ENCODE data around the gene COL10A1. TPM values are rescaled to one million over a fixed set of nuclear protein-coding genes. Genes with fewer than 3 reads are reported as not detected.

COL10A1 gene
- total RNA-seq (2012; rRNA removed) = 15.5 TPM in 1 of 2 replicates, not detected in the other

DNA sequence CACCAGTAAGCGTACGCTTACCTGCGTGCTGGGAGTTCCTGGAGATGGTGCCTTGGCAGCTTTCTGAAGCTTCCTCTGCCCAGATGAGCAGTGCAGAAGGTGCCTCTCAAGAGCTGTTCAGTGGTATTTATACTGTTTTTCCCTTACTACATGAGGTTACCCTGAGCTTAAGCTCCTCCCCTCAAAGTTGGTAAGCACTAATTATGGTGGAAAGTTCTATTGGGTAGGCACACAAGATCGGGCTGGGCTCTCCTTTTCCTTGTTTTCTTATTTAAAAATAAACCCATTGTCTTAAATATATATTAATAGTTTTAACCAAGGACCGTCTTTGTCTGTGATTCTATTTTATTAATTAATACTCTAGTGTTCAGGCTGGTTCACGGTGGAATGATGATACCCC lies at the start of gene COL10A1:
TSS of gene COL10A1 (minus strand) at position 101 of the 400 bp plus-strand sequence. CDS start 640 bp downstream, outside the sequence.
- no peak within 1 kb of the TSS for H3K4me3 ChIP-seq (ENCODE audit: low read length)
- H3K27me3 ChIP-seq (ENCODE audit: control insufficient read depth, insufficient read depth, low read length) = no peaks in the 10 kb centered on the region
- no peaks in the 10 kb centered on the region for H3K9me3 ChIP-seq (replicated peaks; ENCODE audit: low read length)
- no peak within 1 kb of the TSS for H3K4me2 ChIP-seq (ENCODE audit: low read length)
- no peaks in the 10 kb centered on the region for H3K36me3 ChIP-seq (ENCODE audit: insufficient read depth, low read length)
- H3K4me1 ChIP-seq (ENCODE audit: control insufficient read depth, insufficient read depth, low read length) = peaks cover 6% of the 10 kb centered on the region
- H3K9ac ChIP-seq (ENCODE audit: low read depth, low read length) = no peak within 1 kb of the TSS

DNA sequence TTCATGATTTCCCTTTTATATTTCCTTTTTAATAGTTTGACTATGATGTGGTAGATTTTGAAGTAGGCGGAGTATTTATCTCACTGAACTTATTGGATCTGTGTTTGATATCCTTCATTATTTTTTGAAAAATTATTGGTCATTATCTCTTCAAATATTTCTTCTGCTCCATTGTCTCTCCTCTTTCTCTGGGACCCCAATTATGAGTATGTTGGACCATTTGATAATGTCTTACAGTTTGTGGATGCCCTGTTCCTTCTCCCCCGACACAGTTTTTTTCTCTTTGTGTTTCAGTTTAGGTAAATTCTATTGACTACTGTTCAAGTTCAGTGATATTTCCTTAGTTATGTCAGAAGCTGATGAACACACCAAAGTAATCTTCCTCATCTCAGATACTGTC lies 49.4 kb upstream of the COL10A1 start:
- Histone ChIP-seq H3K4me2 (ENCODE audit: low read length) (no peak overlapping the region), H3K36me3 (ENCODE audit: insufficient read depth, low read length) (no peaks in the 10 kb centered on the region), H3K9ac (ENCODE audit: low read depth, low read length) (no peak overlapping the region), H3K27me3 (ENCODE audit: control insufficient read depth, insufficient read depth, low read length) (no peaks in the 10 kb centered on the region), H3K4me1 (ENCODE audit: control insufficient read depth, insufficient read depth, low read length) (no peaks in the 10 kb centered on the region), H3K9me3 (replicated peaks; ENCODE audit: low read length) (no peaks in the 10 kb centered on the region), H3K4me3 (ENCODE audit: low read length) (no peak overlapping the region)

- Histone ChIP-seq H3K27me3 (ENCODE audit: control insufficient read depth, insufficient read depth, low read length) (no peaks in the 10 kb centered on the region), H3K4me3 (ENCODE audit: low read length) (no peak overlapping the region), H3K36me3 (ENCODE audit: insufficient read depth, low read length) (no peaks in the 10 kb centered on the region), H3K4me1 (ENCODE audit: control insufficient read depth, insufficient read depth, low read length) (no peaks in the 10 kb centered on the region), H3K4me2 (ENCODE audit: low read length) (no peak overlapping the region), H3K9me3 (replicated peaks; ENCODE audit: low read length) (no peaks in the 10 kb centered on the region), H3K9ac (ENCODE audit: low read depth, low read length) (no peak overlapping the region)
Measured at GRCh38 chr6:116173928-116174327, 48.0 kb upstream of the COL10A1 start.

DNA sequence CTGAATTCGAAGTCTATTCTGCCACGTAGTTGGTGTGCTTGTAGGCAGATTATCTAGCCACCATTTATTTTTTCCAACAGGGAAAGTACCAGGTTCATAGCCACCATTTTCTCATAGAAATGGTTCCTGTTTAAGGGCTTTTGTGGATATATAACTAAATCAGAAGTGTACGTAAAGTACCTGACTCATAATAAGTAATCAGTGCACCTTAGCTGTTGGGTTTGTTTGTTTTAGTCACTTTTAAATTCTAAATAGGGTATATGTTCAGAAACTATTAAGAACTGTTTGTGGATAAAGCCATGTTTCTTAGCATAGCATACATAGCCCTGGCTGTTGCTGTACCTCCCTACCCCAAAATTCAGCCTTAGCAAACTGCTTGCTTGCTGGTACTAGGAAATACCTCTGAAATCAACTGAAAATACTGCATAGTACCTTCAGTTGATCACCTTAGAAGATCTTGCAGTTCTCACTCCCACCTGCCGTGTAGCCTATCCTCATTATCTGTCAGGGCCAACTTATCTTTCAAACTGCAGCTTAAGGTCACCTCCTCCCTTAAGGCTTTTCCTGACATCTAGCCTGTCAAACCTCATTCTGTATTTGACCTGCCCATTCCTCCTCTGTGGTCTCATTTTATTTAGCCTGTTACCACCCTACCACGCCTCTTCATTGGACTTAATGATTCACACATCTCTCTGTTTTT lies 44.6 kb upstream of the COL10A1 start:
- H3K9me3 ChIP-seq (replicated peaks; ENCODE audit: low read length) = no peaks in the 10 kb centered on the region
- no peak overlapping the region for H3K4me3 ChIP-seq (ENCODE audit: low read length)
- no peak overlapping the region for H3K4me2 ChIP-seq (ENCODE audit: low read length)
- H3K27me3 ChIP-seq (ENCODE audit: control insufficient read depth, insufficient read depth, low read length) = no peaks in the 10 kb centered on the region
- H3K36me3 ChIP-seq (ENCODE audit: insufficient read depth, low read length) = no peaks in the 10 kb centered on the region
- H3K9ac ChIP-seq (ENCODE audit: low read depth, low read length) = no peak overlapping the region
- H3K4me1 ChIP-seq (ENCODE audit: control insufficient read depth, insufficient read depth, low read length) = no peaks in the 10 kb centered on the region

DNA sequence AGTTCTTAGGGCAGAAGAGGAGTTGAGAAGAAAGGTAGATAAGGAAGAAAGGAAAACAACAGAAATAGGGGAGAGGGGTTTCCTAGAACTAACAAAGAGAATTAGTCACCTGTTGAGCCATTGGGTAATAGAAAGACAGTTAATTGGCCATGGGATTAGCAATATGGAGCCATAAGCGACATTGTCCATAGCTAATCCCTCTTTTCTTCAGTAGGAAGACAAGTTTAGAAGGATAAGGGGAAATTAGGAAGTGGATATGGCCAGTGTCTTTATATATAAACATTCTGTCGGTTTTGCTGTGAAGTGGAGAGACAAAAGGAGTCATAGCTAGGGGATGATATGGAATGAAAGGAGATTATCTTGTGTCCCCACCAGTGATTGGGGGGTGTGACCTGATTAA lies 43.9 kb upstream of the COL10A1 start:
- Histone ChIP-seq H3K9me3 (replicated peaks; ENCODE audit: low read length) (no peaks in the 10 kb centered on the region), H3K27me3 (ENCODE audit: control insufficient read depth, insufficient read depth, low read length) (no peaks in the 10 kb centered on the region), H3K36me3 (ENCODE audit: insufficient read depth, low read length) (no peaks in the 10 kb centered on the region), H3K4me1 (ENCODE audit: control insufficient read depth, insufficient read depth, low read length) (no peaks in the 10 kb centered on the region), H3K4me3 (ENCODE audit: low read length) (no peak overlapping the region), H3K9ac (ENCODE audit: low read depth, low read length) (no peak overlapping the region), H3K4me2 (ENCODE audit: low read length) (no peak overlapping the region)

DNA sequence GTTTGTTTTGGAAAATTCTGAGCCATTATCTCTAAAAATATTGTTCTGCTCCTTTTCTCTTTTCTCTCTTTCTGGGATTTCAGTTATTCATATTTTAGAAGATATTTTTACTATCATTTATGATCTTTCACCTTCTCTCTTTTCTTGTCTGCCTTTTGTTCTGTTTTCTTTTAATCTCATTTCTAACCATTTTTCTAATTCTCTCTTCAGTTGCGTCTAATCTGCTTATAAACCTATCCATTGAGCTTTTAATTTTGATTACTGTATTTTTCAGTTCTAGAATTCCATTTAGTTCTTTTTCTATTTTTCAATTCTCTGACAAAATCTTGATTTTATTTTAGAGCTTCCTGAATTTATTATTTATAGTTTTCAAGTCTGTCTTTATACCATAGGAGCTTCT lies 42.2 kb upstream of the COL10A1 start:
- H3K4me1 ChIP-seq (ENCODE audit: control insufficient read depth, insufficient read depth, low read length) = no peaks in the 10 kb centered on the region
- no peaks in the 10 kb centered on the region for H3K27me3 ChIP-seq (ENCODE audit: control insufficient read depth, insufficient read depth, low read length)

GRCh38 chr6:116166369-116166768 lies 40.4 kb upstream of the COL10A1 start:
- Histone ChIP-seq H3K9ac (ENCODE audit: low read depth, low read length) (no peak overlapping the region), H3K4me3 (ENCODE audit: low read length) (no peak overlapping the region), H3K4me2 (ENCODE audit: low read length) (no peak overlapping the region), H3K4me1 (ENCODE audit: control insufficient read depth, insufficient read depth, low read length) (no peaks in the 10 kb centered on the region), H3K9me3 (replicated peaks; ENCODE audit: low read length) (no peaks in the 10 kb centered on the region), H3K36me3 (ENCODE audit: insufficient read depth, low read length) (no peaks in the 10 kb centered on the region), H3K27me3 (ENCODE audit: control insufficient read depth, insufficient read depth, low read length) (no peaks in the 10 kb centered on the region)

More for the DNA sequence above, 42.2 kb upstream of the COL10A1 start:
- no peak overlapping the region for H3K4me3 ChIP-seq (ENCODE audit: low read length)
- no peaks in the 10 kb centered on the region for H3K36me3 ChIP-seq (ENCODE audit: insufficient read depth, low read length)
- no peak overlapping the region for H3K9ac ChIP-seq (ENCODE audit: low read depth, low read length)
- H3K4me2 ChIP-seq (ENCODE audit: low read length) = no peak overlapping the region
- H3K9me3 ChIP-seq (replicated peaks; ENCODE audit: low read length) = no peaks in the 10 kb centered on the region

DNA sequence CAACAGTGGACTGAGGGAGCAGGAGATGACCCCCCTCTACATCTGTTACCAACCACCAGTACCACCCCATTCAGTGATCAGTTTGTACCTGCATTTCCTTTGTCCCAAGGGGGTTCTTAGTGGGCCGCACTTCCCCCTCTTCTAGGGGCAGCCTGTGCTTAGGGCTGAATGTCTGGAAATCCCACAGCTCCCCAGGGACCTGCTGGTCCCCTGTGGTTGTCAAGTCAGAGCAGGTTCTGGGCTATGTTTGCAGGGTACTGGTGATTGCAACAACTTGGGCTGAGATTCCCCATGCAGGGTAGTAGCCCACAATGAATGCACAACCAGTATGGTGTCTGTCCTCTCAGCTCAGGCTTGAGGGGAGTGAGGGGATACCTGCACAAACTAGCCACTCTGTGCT lies 39.7 kb upstream of the COL10A1 start:
- no peak overlapping the region for H3K9ac ChIP-seq (ENCODE audit: low read depth, low read length)
- H3K4me2 ChIP-seq (ENCODE audit: low read length) = no peak overlapping the region
- no peaks in the 10 kb centered on the region for H3K4me1 ChIP-seq (ENCODE audit: control insufficient read depth, insufficient read depth, low read length)
- H3K27me3 ChIP-seq (ENCODE audit: control insufficient read depth, insufficient read depth, low read length) = no peaks in the 10 kb centered on the region
- H3K36me3 ChIP-seq (ENCODE audit: insufficient read depth, low read length) = no peaks in the 10 kb centered on the region
- H3K4me3 ChIP-seq (ENCODE audit: low read length) = no peak overlapping the region
- H3K9me3 ChIP-seq (replicated peaks; ENCODE audit: low read length) = no peaks in the 10 kb centered on the region

GRCh38 chr6:116159782-116160524 lies 34.0 kb upstream of the COL10A1 start:
- H3K27me3 ChIP-seq (ENCODE audit: control insufficient read depth, insufficient read depth, low read length) = no peaks in the 10 kb centered on the region
- no peak overlapping the region for H3K9ac ChIP-seq (ENCODE audit: low read depth, low read length)
- H3K36me3 ChIP-seq (ENCODE audit: insufficient read depth, low read length) = no peaks in the 10 kb centered on the region

GRCh38 chr6:116158641-116159040 lies 32.7 kb upstream of the COL10A1 start:
- H3K4me1 ChIP-seq (ENCODE audit: control insufficient read depth, insufficient read depth, low read length) = peaks cover 6% of the 10 kb centered on the region
- no peak overlapping the region for H3K4me3 ChIP-seq (ENCODE audit: low read length)
- no peaks in the 10 kb centered on the region for H3K27me3 ChIP-seq (ENCODE audit: control insufficient read depth, insufficient read depth, low read length)
- H3K9ac ChIP-seq (ENCODE audit: low read depth, low read length) = no peak overlapping the region
- peak overlapping the region; percentile 18 for H3K4me2 ChIP-seq (ENCODE audit: low read length)
- no peaks in the 10 kb centered on the region for H3K36me3 ChIP-seq (ENCODE audit: insufficient read depth, low read length)
- H3K9me3 ChIP-seq (replicated peaks; ENCODE audit: low read length) = no peaks in the 10 kb centered on the region

More at GRCh38 chr6:116159782-116160524, 34.0 kb upstream of the COL10A1 start:
- Histone ChIP-seq H3K4me1 (ENCODE audit: control insufficient read depth, insufficient read depth, low read length) (peaks cover 6% of the 10 kb centered on the region), H3K4me3 (ENCODE audit: low read length) (no peak overlapping the region), H3K4me2 (ENCODE audit: low read length) (no peak overlapping the region), H3K9me3 (replicated peaks; ENCODE audit: low read length) (no peaks in the 10 kb centered on the region)

DNA sequence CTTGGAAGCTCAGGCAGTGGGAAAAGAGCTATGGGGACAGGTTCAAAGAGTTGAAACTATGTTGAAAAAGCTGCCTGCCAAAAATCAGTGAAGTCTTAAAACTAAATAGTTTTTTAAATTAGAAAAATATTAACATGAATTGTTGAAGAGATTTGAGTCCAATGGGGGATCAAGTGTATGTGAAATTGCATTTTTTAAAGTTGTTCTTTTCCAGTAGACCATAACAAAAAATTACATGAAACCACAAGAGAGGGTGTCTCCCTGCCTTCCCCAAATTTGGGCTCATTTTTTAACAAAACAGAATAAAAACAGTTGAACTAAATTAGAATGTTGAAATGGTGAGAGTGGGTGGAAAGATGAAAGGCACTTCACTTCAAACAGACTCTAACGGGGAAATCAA lies 31.5 kb upstream of the COL10A1 start:
- H3K4me1 ChIP-seq (ENCODE audit: control insufficient read depth, insufficient read depth, low read length) = peaks cover 6% of the 10 kb centered on the region
- H3K27me3 ChIP-seq (ENCODE audit: control insufficient read depth, insufficient read depth, low read length) = no peaks in the 10 kb centered on the region
- H3K4me3 ChIP-seq (ENCODE audit: low read length) = no peak overlapping the region
- H3K4me2 ChIP-seq (ENCODE audit: low read length) = no peak overlapping the region
- no peaks in the 10 kb centered on the region for H3K36me3 ChIP-seq (ENCODE audit: insufficient read depth, low read length)
- H3K9ac ChIP-seq (ENCODE audit: low read depth, low read length) = no peak overlapping the region
- H3K9me3 ChIP-seq (replicated peaks; ENCODE audit: low read length) = no peaks in the 10 kb centered on the region

All from skeletal muscle satellite cell (primary cell).